GM19023 (cell line): ENCODE data around the gene PCDHGB3.
"Not testable (repeated sequence)": the region's sequence is repeated elsewhere in the genome, so short reads cannot be mapped to it uniquely, and the experiment has no call there.

Experiments used
- ATAC-seq: cut with Tn5 transposase; IDR thresholded peaks from one replicate; pipeline ENCODE4 v1.9.1; 2021; ENCODE audit warnings: mild to moderate bottlenecking, moderate library complexity; ENCODE audit not compliant: unreplicated experiment

Gene PCDHGB3

DNA sequence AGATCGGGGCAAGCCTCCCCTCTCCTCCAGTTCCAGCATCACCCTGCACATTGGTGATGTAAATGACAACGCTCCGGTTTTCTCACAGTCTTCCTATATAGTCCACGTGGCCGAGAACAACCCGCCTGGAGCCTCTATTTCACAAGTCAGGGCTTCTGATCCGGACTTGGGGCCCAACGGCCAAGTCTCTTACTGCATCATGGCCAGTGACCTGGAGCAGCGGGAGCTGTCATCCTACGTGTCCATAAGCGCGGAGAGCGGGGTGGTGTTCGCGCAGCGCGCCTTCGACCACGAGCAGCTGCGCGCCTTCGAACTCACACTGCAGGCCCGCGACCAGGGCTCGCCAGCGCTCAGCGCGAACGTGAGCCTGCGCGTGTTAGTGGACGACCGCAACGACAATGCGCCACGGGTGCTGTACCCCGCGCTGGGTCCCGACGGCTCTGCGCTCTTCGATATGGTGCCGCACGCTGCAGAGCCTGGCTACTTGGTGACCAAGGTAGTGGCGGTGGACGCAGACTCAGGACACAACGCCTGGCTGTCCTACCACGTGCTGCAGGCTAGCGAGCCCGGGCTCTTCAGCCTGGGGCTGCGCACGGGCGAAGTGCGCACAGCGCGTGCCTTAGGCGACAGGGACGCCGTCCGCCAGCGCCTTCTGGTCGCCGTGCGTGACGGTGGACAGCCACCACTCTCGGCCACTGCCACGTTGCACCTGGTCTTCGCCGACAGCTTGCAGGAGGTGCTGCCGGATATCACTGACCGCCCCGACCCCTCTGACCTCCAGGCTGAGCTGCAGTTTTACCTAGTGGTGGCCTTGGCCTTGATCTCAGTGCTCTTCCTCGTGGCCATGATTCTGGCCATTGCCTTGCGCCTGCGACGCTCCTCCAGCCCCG, 19.4 kb downstream of the PCDHGB3 start:
- no peak for ATAC-seq

DNA sequence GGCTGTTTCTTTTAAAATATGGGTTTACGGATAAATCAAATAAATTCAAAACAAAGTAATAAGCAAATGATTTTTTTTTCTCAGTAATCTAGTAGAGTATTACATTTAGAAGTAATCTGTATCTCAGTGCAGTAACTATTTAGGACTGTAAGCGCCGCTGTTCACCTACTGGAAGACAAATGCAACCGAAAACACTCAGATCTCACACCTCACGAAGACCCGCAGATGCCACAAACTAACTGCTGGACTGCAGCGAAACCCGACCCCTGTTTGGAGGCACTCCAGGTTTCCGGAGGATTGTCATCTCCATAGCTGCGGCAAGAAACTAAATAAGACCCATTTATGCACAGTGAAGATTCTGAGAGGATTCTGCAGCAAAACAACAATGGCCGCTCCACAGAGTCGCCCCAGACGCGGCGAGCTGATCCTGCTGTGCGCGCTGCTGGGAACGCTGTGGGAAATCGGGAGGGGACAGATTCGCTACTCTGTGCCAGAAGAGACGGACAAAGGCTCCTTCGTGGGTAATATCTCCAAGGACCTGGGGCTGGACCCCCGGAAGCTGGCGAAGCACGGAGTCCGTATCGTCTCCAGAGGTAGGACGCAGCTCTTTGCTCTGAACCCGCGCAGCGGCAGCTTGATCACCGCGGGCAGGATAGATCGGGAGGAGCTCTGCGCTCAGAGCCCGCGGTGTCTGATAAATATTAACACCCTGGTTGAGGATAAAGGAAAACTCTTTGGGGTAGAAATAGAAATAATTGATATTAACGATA, 22.6 kb downstream of the PCDHGB3 start, which contains the start of gene PCDHGA8:
Gene PCDHGA8 (plus strand): TSS at position 205 of the 770 bp plus-strand sequence. CDS start 181 bp downstream, at position 386.
- no peak for ATAC-seq

DNA sequence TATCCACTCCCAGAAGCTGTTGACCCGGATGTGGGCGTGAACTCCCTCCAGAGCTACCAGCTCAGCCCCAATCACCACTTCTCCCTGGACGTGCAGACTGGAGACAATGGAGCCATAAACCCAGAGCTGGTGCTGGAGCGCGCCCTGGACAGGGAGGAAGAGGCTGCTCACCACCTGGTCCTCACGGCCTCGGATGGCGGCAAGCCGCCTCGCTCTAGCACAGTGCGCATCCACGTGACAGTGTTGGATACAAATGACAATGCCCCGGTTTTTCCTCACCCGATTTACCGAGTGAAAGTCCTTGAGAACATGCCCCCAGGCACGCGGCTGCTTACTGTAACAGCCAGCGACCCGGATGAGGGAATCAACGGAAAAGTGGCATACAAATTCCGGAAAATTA, 23.2 kb downstream of the PCDHGB3 start:
- ATAC-seq: no peak

DNA sequence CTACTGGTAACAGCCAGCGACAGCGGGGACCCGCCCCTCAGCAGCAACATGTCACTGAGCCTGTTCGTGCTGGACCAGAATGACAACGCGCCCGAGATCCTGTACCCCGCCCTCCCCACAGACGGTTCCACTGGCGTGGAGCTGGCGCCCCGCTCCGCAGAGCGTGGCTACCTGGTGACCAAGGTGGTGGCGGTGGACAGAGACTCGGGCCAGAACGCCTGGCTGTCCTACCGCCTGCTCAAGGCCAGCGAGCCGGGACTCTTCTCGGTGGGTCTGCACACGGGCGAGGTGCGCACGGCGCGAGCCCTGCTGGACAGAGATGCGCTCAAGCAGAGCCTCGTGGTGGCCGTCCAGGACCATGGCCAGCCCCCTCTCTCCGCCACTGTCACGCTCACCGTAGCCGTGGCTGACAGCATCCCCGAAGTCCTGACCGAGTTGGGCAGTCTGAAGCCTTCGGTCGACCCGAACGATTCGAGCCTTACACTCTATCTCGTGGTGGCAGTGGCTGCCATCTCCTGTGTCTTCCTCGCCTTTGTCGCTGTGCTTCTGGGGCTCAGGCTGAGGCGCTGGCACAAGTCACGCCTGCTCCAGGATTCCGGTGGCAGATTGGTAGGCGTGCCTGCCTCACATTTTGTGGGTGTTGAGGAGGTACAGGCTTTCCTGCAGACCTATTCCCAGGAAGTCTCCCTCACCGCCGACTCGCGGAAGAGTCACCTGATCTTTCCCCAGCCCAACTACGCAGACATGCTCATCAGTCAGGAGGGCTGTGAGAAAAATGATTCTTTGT, 24.6 kb downstream of the PCDHGB3 start:
- ATAC-seq: not testable (repeated sequence)

DNA sequence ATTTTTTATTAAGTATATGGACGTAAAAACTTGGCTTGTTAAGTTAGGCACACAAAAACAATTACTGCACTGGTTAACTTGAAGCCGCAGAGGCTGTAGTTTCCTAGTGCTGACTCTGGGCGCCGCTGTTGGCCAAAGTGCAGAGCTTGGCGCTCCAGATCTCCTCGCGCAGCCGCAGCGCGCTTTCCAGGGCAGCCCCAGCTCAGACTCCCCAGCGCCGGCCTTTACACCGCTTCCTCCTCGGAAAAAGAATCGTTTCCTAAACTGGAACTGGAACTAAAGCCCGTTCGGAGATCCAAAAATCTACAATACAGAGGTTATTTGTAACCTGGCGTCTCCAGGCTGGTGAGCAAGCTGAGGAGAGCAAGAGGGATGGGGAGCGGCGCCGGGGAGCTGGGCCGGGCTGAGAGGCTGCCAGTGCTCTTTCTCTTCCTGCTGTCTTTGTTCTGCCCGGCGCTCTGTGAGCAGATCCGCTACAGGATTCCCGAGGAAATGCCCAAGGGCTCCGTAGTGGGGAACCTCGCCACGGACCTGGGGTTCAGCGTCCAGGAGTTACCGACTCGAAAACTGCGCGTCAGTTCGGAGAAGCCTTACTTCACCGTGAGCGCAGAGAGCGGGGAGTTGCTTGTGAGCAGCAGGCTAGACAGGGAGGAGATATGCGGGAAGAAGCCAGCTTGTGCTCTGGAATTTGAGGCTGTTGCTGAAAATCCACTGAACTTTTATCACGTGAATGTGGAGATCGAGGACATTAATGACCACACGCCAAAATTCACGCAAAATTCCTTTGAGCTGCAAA, 27.9 kb downstream of the PCDHGB3 start, which contains the start of gene PCDHGB5:
Gene PCDHGB5 (plus strand): TSS at position 192 of the 796 bp plus-strand sequence. CDS start 181 bp downstream, at position 373.
- ATAC-seq: peak; percentile 88

DNA sequence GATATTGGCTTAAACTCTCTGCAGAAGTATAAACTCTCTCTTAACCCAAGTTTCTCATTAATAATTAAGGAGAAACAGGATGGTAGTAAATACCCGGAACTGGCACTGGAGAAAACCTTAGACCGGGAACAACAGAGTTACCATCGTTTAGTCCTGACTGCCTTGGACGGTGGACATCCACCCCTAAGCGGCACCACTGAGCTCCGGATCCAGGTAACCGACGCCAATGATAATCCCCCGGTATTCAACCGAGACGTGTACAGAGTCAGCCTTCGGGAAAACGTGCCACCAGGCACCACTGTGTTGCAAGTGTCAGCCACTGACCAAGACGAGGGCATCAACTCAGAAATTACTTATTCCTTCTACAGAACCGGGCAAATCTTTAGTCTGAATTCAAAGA, 28.6 kb downstream of the PCDHGB3 start:
- no peak for ATAC-seq

DNA sequence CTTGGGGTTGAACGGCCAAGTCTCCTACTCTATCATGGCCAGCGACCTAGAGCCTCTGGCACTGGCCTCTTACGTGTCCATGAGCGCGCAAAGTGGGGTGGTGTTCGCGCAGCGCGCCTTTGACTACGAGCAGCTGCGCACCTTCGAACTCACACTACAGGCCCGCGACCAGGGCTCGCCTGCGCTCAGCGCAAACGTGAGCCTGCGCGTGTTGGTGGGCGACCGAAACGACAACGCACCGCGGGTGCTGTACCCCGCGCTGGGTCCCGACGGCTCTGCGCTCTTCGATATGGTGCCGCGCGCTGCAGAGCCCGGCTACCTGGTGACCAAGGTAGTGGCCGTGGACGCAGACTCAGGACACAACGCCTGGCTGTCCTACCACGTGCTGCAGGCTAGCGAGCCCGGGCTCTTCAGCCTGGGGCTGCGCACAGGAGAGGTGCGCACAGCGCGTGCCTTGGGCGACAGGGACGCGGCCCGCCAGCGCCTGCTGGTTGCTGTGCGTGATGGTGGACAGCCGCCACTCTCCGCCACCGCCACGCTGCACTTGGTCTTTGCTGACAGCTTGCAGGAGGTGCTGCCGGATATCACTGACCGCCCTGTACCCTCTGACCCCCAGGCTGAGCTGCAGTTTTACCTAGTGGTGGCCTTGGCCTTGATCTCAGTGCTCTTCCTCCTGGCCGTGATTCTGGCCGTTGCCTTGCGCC, 29.7 kb downstream of the PCDHGB3 start:
- ATAC-seq: no peak

DNA sequence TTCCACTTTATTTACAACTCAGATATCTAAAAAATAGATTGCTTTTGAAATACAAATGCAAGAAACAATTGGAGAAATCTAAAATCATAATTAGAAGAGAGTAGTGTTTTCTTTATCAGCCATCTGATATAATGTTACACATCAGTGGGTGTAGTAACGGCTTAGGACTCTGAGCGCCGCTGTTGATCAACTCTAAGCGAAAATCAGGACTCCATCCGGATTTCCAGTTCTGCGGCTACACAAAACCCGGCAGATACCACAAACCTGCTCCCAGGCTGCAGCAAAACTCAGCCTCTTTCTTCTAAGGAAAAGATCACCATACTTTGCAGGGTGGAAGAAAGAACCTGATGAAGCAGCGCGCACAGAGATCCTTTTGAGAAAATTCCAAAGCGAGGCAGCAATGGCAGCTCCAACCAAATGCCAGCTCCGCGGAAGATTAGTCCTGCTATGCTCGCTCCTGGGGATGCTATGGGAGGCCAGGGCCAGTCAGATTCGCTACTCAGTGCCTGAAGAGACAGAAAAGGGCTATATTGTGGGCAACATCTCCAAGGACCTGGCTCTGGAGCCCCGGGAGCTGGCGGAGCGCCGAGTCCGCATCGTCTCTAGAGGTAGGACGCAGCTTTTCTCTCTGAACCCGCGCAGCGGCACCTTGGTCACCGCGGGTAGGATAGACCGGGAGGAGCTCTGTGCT, 32.7 kb downstream of the PCDHGB3 start, which contains the start of gene PCDHGA9:
Gene PCDHGA9 (plus strand): TSS at position 226 of the 691 bp plus-strand sequence. CDS start 175 bp downstream, at position 401.
- no peak for ATAC-seq

DNA sequence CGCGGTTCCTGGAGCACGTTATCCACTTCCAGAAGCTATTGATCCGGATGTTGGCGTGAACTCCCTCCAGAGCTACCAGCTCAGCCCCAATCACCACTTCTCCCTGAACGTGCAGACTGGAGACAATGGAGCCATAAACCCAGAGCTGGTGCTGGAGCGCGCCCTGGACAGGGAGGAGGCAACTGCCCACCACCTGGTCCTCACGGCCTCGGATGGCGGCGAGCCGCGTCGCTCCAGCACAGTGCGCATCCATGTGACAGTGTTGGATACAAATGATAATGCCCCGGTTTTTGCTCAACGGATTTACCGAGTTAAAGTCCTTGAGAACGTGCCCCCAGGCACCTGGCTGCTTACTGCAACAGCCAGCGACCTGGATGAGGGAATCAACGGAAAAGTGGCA, 33.3 kb downstream of the PCDHGB3 start:
- no peak for ATAC-seq

DNA sequence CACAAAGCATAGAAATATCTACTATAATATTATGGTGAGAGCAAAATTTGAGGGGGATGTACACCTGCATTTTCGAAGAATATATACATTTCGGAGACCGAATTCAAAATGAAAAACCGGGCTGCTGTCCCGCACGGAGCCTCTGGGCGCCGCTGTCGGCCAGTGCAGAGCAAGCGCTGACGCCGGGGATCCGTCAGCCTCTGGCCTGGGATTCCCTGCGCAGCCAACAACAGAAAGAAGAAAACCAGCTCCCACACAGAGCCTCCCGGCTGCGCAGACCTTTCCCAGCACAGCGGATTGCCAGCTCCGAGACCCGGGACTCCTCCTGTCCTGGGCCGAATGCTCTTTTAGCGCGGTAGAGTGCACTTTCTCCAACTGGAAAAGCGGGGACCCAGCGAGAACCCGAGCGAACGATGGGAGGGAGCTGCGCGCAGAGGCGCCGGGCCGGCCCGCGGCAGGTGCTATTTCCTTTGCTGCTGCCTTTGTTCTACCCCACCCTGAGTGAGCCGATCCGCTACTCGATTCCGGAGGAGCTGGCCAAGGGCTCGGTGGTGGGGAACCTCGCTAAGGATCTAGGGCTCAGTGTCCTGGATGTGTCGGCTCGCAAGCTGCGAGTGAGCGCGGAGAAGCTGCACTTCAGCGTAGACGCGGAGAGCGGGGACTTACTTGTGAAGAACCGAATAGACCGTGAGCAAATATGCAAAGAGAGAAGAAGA, 37.9 kb downstream of the PCDHGB3 start, which contains the start of gene PCDHGB6:
Gene PCDHGB6 (plus strand): TSS at position 232 of the 716 bp plus-strand sequence. CDS start 182 bp downstream, at position 414.
- ATAC-seq: not testable (repeated sequence)

DNA sequence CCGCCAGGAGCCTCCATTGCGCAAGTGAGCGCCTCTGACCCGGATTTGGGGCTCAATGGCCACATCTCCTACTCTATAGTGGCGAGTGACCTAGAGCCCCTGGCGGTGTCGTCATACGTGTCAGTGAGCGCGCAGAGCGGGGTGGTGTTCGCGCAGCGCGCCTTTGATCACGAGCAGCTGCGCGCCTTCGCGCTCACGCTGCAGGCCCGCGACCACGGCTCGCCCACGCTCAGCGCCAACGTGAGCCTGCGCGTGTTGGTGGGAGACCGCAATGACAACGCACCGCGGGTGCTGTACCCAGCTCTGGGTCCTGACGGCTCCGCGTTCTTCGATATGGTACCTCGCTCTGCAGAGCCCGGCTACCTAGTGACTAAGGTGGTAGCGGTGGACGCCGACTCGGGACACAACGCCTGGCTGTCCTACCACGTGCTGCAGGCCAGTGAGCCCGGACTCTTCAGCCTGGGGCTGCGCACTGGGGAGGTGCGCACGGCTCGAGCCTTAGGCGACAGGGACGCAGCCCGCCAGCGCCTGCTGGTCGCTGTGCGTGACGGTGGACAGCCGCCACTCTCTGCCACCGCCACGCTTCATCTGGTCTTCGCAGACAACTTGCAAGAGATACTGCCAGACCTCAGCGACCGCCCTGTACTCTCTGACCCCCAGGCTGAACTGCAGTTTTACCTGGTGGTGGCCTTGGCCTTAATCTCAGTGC, 39.7 kb downstream of the PCDHGB3 start:
- no peak for ATAC-seq

DNA sequence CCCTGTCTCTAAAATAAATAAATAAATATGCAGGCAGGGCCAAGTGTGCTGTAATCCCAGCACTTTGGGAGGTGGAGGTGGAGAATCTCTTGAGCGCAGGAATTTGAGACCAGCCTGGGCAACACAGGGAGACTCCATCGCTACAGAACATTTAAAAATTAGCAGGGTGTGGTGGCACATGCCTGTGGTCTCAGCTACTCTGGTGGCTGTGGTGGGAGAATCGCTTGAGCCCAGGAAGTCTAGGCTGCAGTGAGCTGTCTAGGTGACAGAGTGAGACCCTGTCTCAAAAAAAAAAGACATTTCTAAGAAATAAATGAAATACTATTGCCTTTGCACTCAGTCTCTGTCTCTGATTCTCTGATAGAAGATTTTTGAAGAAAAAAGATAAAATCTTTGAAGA, 41.5 kb downstream of the PCDHGB3 start:
- no peak for ATAC-seq

DNA sequence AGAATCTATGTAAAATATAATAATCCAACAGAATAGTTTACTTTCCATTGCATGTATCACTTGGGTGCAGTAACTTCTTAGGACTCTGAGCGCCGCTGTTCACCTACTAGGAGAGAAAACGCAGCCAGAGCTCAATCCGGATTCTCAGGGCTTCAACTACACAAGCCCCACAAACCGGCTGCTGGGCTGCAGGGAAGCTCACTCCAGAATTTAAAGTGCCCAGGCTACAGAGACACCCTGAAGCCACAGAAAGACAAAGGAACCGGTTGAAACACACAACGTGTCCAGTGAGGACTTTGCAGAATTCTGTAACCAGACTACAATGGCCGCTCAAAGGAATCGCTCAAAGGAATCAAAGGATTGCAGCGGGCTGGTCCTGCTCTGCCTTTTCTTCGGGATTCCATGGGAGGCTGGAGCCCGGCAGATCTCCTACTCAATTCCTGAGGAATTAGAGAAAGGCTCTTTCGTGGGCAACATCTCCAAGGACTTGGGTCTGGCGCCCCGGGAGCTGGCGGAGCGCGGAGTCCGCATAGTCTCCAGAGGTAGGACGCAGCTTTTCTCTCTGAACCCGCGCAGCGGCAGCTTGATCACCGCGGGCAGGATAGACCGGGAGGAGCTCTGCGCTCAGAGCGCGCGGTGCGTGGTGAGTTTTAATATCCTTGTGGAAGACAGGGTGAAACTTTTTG, 43.0 kb downstream of the PCDHGB3 start, which contains the start of gene PCDHGA10:
Gene PCDHGA10 (plus strand): TSS at position 134 of the 686 bp plus-strand sequence. CDS start 189 bp downstream, at position 323.
- peak; percentile 62 for ATAC-seq

DNA sequence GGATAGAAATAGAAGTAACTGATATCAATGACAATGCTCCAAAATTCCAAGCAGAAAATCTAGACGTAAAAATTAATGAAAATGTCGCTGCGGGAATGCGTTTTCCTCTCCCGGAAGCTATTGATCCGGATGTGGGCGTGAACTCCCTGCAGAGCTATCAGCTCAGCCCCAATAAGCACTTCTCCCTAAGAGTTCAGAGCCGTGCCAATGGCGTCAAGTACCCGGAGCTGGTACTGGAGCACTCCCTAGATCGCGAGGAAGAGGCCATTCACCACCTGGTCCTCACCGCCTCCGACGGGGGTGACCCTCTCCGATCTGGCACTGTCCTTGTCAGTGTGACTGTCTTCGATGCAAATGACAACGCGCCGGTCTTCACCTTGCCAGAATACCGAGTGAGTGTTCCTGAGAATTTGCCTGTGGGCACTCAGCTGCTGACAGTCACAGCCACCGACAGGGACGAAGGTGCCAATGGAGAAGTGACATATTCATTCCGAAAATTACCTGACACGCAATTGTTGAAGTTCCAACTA, 43.6 kb downstream of the PCDHGB3 start:
- ATAC-seq: no peak

DNA sequence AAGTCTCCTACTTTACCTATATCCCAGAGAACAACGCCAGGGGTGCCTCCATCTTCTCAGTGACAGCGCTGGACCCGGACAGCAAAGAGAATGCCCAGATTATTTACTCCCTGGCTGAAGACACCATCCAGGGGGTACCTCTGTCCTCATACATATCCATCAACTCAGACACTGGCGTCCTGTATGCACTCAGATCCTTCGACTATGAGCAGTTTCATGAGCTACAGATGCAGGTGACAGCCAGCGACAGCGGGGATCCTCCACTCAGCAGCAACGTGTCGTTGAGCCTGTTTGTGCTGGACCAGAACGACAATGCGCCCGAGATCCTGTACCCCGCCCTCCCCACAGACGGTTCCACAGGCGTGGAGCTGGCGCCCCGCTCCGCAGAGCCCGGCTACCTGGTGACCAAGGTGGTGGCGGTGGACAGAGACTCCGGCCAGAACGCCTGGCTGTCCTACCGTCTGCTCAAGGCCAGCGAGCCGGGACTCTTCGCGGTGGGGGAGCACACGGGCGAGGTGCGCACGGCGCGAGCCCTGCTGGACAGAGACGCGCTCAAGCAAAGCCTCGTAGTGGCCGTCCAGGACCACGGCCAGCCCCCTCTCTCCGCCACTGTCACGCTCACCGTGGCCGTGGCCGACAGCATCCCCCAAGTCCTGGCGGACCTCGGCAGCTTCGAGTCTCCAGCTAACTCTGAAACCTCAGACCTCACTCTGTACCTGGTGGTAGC, 44.7 kb downstream of the PCDHGB3 start:
- not testable (repeated sequence) for ATAC-seq

DNA sequence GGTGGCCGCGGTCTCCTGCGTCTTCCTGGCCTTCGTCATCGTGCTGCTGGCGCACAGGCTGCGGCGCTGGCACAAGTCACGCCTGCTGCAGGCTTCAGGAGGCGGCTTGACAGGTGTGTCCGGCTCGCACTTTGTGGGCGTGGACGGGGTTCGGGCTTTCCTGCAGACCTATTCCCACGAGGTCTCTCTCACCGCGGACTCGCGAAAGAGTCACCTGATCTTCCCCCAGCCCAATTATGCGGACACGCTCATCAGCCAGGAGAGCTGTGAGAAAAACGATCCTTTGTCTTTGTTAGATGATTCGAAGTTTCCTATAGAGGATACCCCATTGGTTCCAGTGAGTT, 45.2 kb downstream of the PCDHGB3 start:
- not testable (repeated sequence) for ATAC-seq
